ENCODE results near the gene TSPAN13.

The TSPAN13 gene

GRCh38 chr7:16812542-16813231 is 59.1 kb downstream of the TSPAN13 start:
- no peak for DNase-seq (ENCODE audit: low read depth in 2 of 2)

- no peak for DNase-seq (ENCODE audit: low read depth in 2 of 2)
Observed at GRCh38 chr7:16813232-16813616, 59.7 kb downstream of the TSPAN13 start.

GRCh38 chr7:16815001-16815400 is 61.4 kb downstream of the TSPAN13 start:
- no peak for DNase-seq (ENCODE audit: low read depth in 2 of 2)

- no peak for DNase-seq (ENCODE audit: low read depth in 2 of 2)
Observed at GRCh38 chr7:16816824-16817223, 63.3 kb downstream of the TSPAN13 start.

GRCh38 chr7:16817536-16817935 is 64.0 kb downstream of the TSPAN13 start:
- no peak for DNase-seq (ENCODE audit: low read depth in 2 of 2)

- no peak for DNase-seq (ENCODE audit: low read depth in 2 of 2)
Observed at GRCh38 chr7:16818732-16819131, 65.2 kb downstream of the TSPAN13 start.

GRCh38 chr7:16822029-16822428 is 68.5 kb downstream of the TSPAN13 start:
- no peak for DNase-seq (ENCODE audit: low read depth in 2 of 2)

- DNase-seq (ENCODE audit: low read depth in 2 of 2): no peak
Observed at GRCh38 chr7:16826060-16826459, 72.5 kb downstream of the TSPAN13 start.

- DNase-seq (ENCODE audit: low read depth in 2 of 2): no peak
Observed at GRCh38 chr7:16833373-16833772, 79.8 kb downstream of the TSPAN13 start.

Measured in stimulated activated CD8-positive, alpha-beta memory T cell treated with anti-CD3 and anti-CD28 coated beads, Interleukin-2, amount 100 ng/mL, for 48 hours (primary cell).